Neural cell (in vitro differentiated cells): ENCODE data around the gene CCR6. TPM values are rescaled to one million over a fixed set of nuclear protein-coding genes. Genes with fewer than 3 reads are reported as not detected.

Experiments
- H2AFZ ChIP-seq: fragments of 200-600, 300-800 bp; sonication (generic), shearing (Covaris generic); 2 replicates; pipeline ENCODE4 v1.6.0; 2014; ENCODE audit warnings: low read depth, mild to moderate bottlenecking, antibody characterized with exemption, low read length, moderate library complexity
- H3F3A ChIP-seq: fragments of 200-600 bp; shearing (Covaris generic); 2 replicates; pipeline ENCODE4 v1.6.1; 2016; ENCODE audit warnings: mild to moderate bottlenecking, moderate library complexity, mixed read lengths, antibody characterized with exemption, low read length; ENCODE audit not compliant: insufficient read depth, poor library complexity, severe bottlenecking
- H3K27ac ChIP-seq: fragments of 200-600, 300-800 bp; sonication (generic), shearing (Covaris generic); 2 replicates; pipeline ENCODE4 v1.5.1; 2014; ENCODE audit warnings: mild to moderate bottlenecking, low read length, moderate library complexity
- H3K27me3 ChIP-seq: fragments of 300-800, 200-600 bp; sonication (generic), shearing (Covaris generic); 2 replicates; pipeline ENCODE4 v1.6.0; 2014; ENCODE audit warnings: mild to moderate bottlenecking, low read depth, low read length, moderate library complexity; ENCODE audit not compliant: insufficient read depth
- H3K36me3 ChIP-seq: fragments of 300-800, 200-600 bp; sonication (generic), shearing (Covaris generic); 2 replicates; pipeline ENCODE4 v1.5.1; 2014; ENCODE audit warnings: mild to moderate bottlenecking, antibody characterized with exemption, low read length, moderate library complexity; ENCODE audit not compliant: insufficient read depth
- H3K4me2 ChIP-seq: fragments of 300-800, 200-600 bp; sonication (generic), shearing (Covaris generic); 2 replicates; pipeline ENCODE4 v1.6.0; 2014; ENCODE audit warnings: mild to moderate bottlenecking, low read length
- H3K4me3 ChIP-seq: fragments of 300-800, 200-600 bp; sonication (generic), shearing (Covaris generic); 2 replicates; pipeline ENCODE4 v1.5.1; 2014; ENCODE audit warnings: mild to moderate bottlenecking, low read length, moderate library complexity
- H3K79me2 ChIP-seq: fragments of 200-600 bp; shearing (Covaris generic); replicated peaks from 2 replicates; pipeline ENCODE4 v1.6.0; 2014; ENCODE audit warnings: mild to moderate bottlenecking, low read length, moderate library complexity; ENCODE audit not compliant: insufficient read depth
- H3K9ac ChIP-seq: fragments of 300-800, 200-600 bp; sonication (generic), shearing (Covaris generic); 2 replicates; pipeline ENCODE4 v1.6.1; 2016; ENCODE audit warnings: mild to moderate bottlenecking, low read length, mixed read lengths
- H3K9me2 ChIP-seq: fragments of 200-600 bp; shearing (Covaris generic); 2 replicates; pipeline ENCODE4 v1.6.1; 2016; ENCODE audit warnings: mild to moderate bottlenecking, low read length, mixed read lengths; ENCODE audit not compliant: insufficient read depth
- H3K9me3 ChIP-seq: fragments of 200-600, 300-800 bp; sonication (generic), shearing (Covaris generic); 2 replicates; pipeline ENCODE4 v1.6.1; 2016; ENCODE audit warnings: mild to moderate bottlenecking, mixed run types, low read length, moderate library complexity, mixed read lengths
- H4K20me1 ChIP-seq: fragments of 200-600 bp; shearing (Covaris generic); 2 replicates; pipeline ENCODE4 v1.6.1; 2016; ENCODE audit warnings: mild to moderate bottlenecking, mixed run types; ENCODE audit not compliant: insufficient read depth
- EP300 ChIP-seq: fragments of 450-650 bp; conservative IDR thresholded peaks from 2 replicates; pipeline ENCODE4 v1.6.1; 2014; ENCODE audit warnings: antibody characterized with exemption, mild to moderate bottlenecking, moderate library complexity; ENCODE audit not compliant: poor library complexity, severe bottlenecking
- EZH2 ChIP-seq: fragments of 200-600, 300-800 bp; shearing (Covaris generic), sonication (generic); IDR thresholded peaks from 2 replicates; pipeline ENCODE4 v1.6.1; 2014; ENCODE audit warnings: antibody characterized with exemption, low read length, borderline replicate concordance, mild to moderate bottlenecking; ENCODE audit not compliant: insufficient read depth, poor library complexity, severe bottlenecking
- MXI1 ChIP-seq: fragments of 450-650 bp; conservative IDR thresholded peaks from 2 replicates; pipeline ENCODE4 v1.6.1; 2014; ENCODE audit warnings: antibody characterized with exemption, mild to moderate bottlenecking; ENCODE audit not compliant: poor library complexity, severe bottlenecking
- POLR2AphosphoS5 ChIP-seq: IDR thresholded peaks from 2 replicates; pipeline ENCODE4 v1.6.1; 2012
- RAD21 ChIP-seq: fragments of 450-650 bp; conservative IDR thresholded peaks from 2 replicates; pipeline ENCODE4 v1.6.1; 2014; ENCODE audit warnings: antibody characterized with exemption, mild to moderate bottlenecking, moderate library complexity
- REST ChIP-seq: IDR thresholded peaks from 2 replicates; pipeline ENCODE4 v1.6.1; 2012; ENCODE audit warnings: borderline replicate concordance
- SMC3 ChIP-seq: fragments of 450-650 bp; conservative IDR thresholded peaks from 2 replicates; pipeline ENCODE4 v1.6.1; 2014; ENCODE audit warnings: antibody characterized with exemption, mild to moderate bottlenecking, moderate library complexity; ENCODE audit not compliant: poor library complexity
- TAF1 ChIP-seq: IDR thresholded peaks from 2 replicates; pipeline ENCODE4 v1.6.1; 2012; ENCODE audit warnings: low read depth
- polyA minus RNA-seq: library from RNA; depleted of rRNA, polyadenylated mRNA; stranded (reverse); fragments of >200 nt; gene quantifications from 2 replicates; pipeline ENCODE4 v1.2.3, GENCODE V29; 2014
- polyA plus RNA-seq: library from polyadenylated mRNA; depleted of rRNA; stranded (reverse); fragments of >200 nt; gene quantifications from 2 replicates; pipeline ENCODE4 v1.2.3, GENCODE V29; 2014
- TF ChIP-seq, protein P1 (sequence below): fragments of 450-650 bp; IDR thresholded peaks from 2 replicates; pipeline ENCODE4 v1.5.1; 2014; ENCODE audit warnings: antibody characterized with exemption, mild to moderate bottlenecking, moderate library complexity; ENCODE audit not compliant: poor library complexity, severe bottlenecking

CCR6 gene
- polyA plus RNA-seq = 0.68 TPM in 1 of 2 replicates, not detected in the other
- not detected in 2 replicates for polyA minus RNA-seq

- Histone ChIP-seq H3K4me2 (no peak within 1 kb of the TSS), H3K4me3 (no peak within 1 kb of the TSS), H3K27ac (no peak within 1 kb of the TSS), H3K27me3 (no peaks in the 10 kb centered on the region), H3K79me2 (no peaks in the 10 kb centered on the region), H3K36me3 (no peaks in the 10 kb centered on the region), H2AFZ (no peak within 1 kb of the TSS), H3K9me3 (no peaks in the 10 kb centered on the region), H3F3A (no peaks in the 10 kb centered on the region), H4K20me1 (no peaks in the 10 kb centered on the region), H3K9ac (no peak within 1 kb of the TSS), H3K9me2 (no peaks in the 10 kb centered on the region)
- TF ChIP-seq TAF1 (no peak), SMC3 (no peak), POLR2AphosphoS5 (no peak), EP300 (no peak), EZH2 (no peak), MXI1 (no peak), REST (no peak), RAD21 (no peak)
- TF ChIP-seq, protein P1, sequence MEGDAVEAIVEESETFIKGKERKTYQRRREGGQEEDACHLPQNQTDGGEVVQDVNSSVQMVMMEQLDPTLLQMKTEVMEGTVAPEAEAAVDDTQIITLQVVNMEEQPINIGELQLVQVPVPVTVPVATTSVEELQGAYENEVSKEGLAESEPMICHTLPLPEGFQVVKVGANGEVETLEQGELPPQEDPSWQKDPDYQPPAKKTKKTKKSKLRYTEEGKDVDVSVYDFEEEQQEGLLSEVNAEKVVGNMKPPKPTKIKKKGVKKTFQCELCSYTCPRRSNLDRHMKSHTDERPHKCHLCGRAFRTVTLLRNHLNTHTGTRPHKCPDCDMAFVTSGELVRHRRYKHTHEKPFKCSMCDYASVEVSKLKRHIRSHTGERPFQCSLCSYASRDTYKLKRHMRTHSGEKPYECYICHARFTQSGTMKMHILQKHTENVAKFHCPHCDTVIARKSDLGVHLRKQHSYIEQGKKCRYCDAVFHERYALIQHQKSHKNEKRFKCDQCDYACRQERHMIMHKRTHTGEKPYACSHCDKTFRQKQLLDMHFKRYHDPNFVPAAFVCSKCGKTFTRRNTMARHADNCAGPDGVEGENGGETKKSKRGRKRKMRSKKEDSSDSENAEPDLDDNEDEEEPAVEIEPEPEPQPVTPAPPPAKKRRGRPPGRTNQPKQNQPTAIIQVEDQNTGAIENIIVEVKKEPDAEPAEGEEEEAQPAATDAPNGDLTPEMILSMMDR = no peak
These were observed at the start of gene CCR6 for GRCh38 chr6:167122827-167123657. Gene CCR6, plus strand, starts transcription at chr6:167123096. Its CDS starts 13,039 bp downstream, at chr6:167136135.

- no peak overlapping the region for H3K4me2 ChIP-seq
- H3K27ac ChIP-seq = no peak overlapping the region
- TF ChIP-seq RAD21 (no peak), EZH2 (no peak), TAF1 (no peak), EP300 (no peak), POLR2AphosphoS5 (no peak), MXI1 (no peak), SMC3 (no peak), REST (no peak)
- TF ChIP-seq, protein P1 = no peak
- no peak overlapping the region for H2AFZ ChIP-seq
- H3K27me3 ChIP-seq = no peaks in the 10 kb centered on the region
- H3K36me3 ChIP-seq = no peaks in the 10 kb centered on the region
- H3K79me2 ChIP-seq = no peaks in the 10 kb centered on the region
- no peak overlapping the region for H3K4me3 ChIP-seq
- no peak overlapping the region for H3K9ac ChIP-seq
- no peaks in the 10 kb centered on the region for H4K20me1 ChIP-seq
- H3F3A ChIP-seq = no peaks in the 10 kb centered on the region
- H3K9me2 ChIP-seq = no peaks in the 10 kb centered on the region
- H3K9me3 ChIP-seq = no peaks in the 10 kb centered on the region
These were observed 49.1 kb upstream of the CCR6 start for GRCh38 chr6:167073679-167074274.
